Loucy (cell line): ENCODE data around the gene HGD.

Experiments used
- CTCF ChIP-seq: fragments of 200-600 bp; sonication (generic); conservative IDR thresholded peaks from 2 replicates; pipeline ENCODE4 v1.5.1; 2014; ENCODE audit warnings: mild to moderate bottlenecking, antibody characterized with exemption, low read length
- EZH2phosphoT487 ChIP-seq: fragments of 200-600 bp; IDR thresholded peaks from 2 replicates; pipeline ENCODE4 v1.6.1; 2018; ENCODE audit warnings: antibody characterized with exemption, mild to moderate bottlenecking, moderate library complexity, borderline replicate concordance

GRCh38 chr3:120688121-120688520 lies 6.1 kb upstream of the HGD start:
- TF ChIP-seq EZH2phosphoT487 (no peak), CTCF (no peak)
